Skin epidermis (tissue), 12 donors: ENCODE data around the gene GPT2.
A peak's percentile ranks its signal among the peaks of the same experiment; 100 is the strongest.
"Not testable (repeated sequence)": the region's sequence is repeated elsewhere in the genome, so short reads cannot be mapped to it uniquely, and the experiment has no call there.

Source experiments
- H3K27ac ChIP-seq, 21 experiments: fragments of 200-600 bp; sonication (generic) in 11 of 21; one replicate each; pipeline ENCODE4 v1.5.0; 2020; ENCODE audit warnings: mild to moderate bottlenecking in 3 of 21, inconsistent platforms in 2 of 21, moderate library complexity in 2 of 21
- H3K4me3 ChIP-seq, 7 experiments: fragments of 200-600 bp; sonication (generic) in 2 of 7; one replicate each; pipeline ENCODE4 v1.5.0; 2020; ENCODE audit warnings: inconsistent platforms in 2 of 7, mild to moderate bottlenecking in 2 of 7, moderate library complexity in 1 of 7

The GPT2 gene

DNA sequence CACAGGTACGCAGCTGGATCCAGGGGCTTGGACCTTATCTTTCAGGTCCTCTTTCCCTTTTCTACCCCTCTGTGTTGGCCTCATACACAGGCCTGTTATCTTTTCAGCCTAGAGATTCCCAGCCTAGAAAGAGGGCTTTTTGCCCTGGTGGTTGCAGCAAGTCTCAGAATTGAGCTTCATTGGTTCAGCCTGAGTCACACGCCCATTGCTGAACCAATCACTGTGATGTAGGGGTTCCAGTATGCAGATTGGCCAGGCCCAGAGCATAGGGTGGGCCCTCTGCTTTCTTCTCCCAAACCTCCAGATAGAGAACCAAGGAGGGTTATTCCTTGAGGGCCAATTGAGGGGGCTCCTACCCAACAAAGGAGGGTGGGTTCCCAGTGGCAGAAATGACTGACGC lies 32.8 kb downstream of the GPT2 start:
- H3K27ac ChIP-seq: peak overlapping the region in 1 of 21 experiments; percentile 9
- no peak overlapping the region for H3K4me3 ChIP-seq

DNA sequence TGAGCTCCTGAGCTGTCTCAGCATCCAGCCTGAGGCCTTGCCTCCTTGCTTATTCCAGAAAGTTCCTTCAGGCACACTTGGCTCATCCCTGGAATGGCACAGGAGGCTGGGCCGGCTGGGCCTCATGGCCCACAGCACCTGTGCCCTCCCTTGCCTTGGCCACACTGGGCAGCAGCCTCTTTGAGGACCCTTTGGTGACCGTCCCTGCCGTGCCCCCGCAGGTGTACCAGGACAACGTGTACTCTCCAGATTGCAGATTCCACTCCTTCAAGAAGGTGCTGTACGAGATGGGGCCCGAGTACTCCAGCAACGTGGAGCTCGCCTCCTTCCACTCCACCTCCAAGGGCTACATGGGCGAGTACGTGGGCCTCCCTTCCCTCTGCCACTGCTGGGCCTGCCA lies 34.2 kb downstream of the GPT2 start:
- H3K4me3 ChIP-seq: no peak overlapping the region
- H3K27ac ChIP-seq: peak overlapping the region in 1 of 21 experiments; percentile 73

DNA sequence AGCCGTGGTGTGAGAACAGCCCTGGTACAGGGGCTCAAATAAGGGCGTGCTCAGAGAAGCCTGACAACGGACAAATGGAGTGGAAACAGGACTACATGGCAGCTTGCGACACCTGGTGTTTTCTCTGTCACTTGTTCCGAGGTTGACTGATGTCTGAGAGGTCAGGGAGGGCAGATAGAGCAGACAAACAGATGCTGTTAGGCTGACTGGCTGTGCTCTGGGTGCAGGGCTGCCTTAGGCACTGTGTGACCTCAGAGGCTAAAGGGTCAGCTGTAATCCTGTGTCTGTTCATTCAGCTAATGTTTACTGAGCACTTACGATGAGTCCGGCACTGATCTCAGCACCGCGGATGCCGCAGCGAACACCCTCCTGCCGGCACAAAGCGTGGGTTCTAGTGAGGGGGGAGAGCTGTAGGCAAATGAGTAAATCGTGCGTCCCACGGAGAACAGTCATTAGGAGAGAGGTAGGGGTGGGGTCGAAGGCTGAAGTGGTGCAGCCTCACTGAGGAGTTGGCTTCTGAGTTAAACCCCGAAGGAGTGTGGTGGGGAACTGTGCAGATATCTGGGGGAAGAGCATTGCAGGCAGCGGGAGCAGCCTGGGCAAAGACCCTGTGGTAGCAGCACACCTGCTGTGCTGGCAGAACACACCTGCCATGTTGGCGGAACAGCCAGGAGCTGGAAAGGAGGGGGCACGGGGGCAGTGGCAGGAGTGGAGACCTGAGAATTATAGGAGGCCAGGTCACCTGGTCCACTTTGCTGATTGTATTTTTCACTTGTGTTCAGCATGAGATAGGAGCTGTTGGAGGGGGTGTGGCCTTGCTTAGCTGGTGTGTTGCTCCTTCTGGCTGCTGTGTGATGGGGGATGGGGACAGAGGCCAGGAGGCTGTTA lies 35.0 kb downstream of the GPT2 start:
- Histone ChIP-seq H3K27ac (peak overlapping the region in 1 of 21 experiments; percentile 73), H3K4me3 (no peak overlapping the region)

DNA sequence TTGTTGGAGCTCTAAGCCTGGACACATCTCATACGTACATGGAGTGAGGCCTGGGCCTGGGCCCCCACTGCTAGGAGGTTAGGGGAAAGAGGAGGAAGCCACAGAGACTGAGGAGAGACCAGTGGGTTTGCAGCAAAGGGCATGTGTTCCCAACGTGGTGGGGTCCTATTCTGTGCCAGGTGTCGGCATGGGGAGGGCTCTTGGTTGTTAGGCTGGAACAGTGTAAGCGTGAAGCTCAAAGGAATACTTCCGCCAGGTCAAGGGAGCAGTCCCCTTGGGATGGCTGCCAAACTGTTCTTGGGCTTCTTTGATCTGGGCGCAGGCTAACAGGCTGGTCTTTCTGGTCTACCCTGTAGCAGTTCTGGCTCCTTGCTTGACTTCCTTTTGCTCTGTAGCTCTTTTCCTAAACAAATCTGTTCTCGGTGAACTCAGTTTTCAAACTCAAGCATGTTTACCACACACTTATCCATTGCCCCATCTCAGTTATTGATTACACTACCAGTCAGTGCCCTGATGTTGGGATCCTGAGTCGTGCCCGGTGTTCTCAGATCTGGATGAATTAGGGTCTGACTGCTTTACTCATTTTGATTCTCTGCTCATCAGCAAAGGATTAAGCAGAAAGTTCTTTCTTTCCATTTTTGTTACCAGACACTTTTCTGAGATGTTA lies 36.4 kb downstream of the GPT2 start:
- no peak overlapping the region for H3K4me3 ChIP-seq
- peak overlapping the region in 6 of 21 experiments; percentile 1 to 20 (median 15) for H3K27ac ChIP-seq

DNA sequence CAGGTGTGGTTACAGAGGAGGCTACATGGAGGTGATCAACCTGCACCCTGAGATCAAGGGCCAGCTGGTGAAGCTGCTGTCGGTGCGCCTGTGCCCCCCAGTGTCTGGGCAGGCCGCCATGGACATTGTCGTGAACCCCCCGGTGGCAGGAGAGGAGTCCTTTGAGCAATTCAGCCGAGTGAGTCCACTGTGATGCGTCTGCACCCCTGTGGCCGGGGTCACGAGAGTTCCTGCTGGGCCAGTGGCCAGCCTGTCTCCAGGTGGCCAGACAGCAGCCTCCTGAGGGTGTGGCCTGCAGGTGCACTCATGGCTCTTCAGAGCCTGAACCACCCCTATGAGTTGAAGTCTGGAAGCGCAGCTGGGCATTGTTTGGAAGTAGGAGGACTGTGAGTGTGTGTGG lies 38.1 kb downstream of the GPT2 start:
- peak overlapping the region in 1 of 21 experiments; percentile 26 for H3K27ac ChIP-seq

DNA sequence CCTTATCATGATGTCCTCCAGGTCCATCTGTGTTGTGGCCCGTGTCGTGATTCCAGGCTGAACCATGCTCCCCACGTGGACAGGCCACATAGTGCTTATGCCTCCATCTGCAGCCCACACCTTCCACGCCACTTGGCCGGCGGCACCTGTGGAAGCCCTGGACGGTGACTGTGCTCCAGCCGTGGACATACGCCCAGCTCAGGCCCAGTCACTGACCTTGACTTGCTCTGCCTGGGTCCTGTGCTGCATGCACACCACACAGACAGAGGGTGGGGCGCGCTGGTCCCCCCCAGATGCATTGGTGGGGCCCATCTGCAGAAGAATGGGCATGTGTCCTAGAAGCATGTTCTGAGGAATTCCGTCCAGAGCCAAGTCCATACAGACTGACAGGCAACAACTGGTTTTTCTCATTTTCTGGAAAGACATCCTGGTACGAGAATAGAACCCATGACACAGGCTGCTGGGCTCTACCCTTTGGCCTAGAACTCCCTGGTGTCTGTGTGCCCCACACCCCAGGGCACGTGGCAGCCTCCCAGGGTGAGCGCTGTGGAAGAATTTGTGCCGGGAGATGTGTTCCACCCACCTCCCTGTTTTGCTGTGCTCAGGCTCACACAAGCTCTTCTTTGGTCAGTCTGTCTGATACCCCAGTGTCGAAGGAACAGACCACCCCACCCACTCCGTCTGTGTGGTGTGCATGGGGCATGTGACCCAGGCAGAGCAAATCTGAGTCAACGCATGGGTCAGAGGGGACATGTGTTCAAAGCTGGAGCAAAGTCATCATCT lies 39.5 kb downstream of the GPT2 start:
- H3K4me3 ChIP-seq: no peak overlapping the region
- H3K27ac ChIP-seq: no peak overlapping the region

More for the DNA sequence above, 38.1 kb downstream of the GPT2 start:
- no peak overlapping the region for H3K4me3 ChIP-seq

DNA sequence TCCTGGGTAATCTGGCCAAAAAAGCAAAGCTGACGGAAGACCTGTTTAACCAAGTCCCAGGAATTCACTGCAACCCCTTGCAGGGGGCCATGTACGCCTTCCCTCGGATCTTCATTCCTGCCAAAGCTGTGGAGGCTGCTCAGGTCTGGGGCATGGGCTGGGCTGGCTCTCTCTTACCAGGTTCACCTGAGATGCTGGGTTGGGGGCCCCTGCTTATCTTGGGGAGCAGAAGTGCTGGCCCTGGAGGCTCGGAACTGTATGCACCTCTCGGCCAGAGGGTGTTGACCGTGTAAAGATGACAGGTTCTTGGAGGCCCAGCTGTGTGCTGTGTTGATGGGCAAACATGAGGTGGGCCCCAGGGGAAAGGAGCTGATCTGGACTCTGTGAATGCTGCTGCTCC lies 40.2 kb downstream of the GPT2 start:
- H3K4me3 ChIP-seq: no peak overlapping the region
- peak overlapping the region in 1 of 21 experiments; percentile 21 for H3K27ac ChIP-seq

DNA sequence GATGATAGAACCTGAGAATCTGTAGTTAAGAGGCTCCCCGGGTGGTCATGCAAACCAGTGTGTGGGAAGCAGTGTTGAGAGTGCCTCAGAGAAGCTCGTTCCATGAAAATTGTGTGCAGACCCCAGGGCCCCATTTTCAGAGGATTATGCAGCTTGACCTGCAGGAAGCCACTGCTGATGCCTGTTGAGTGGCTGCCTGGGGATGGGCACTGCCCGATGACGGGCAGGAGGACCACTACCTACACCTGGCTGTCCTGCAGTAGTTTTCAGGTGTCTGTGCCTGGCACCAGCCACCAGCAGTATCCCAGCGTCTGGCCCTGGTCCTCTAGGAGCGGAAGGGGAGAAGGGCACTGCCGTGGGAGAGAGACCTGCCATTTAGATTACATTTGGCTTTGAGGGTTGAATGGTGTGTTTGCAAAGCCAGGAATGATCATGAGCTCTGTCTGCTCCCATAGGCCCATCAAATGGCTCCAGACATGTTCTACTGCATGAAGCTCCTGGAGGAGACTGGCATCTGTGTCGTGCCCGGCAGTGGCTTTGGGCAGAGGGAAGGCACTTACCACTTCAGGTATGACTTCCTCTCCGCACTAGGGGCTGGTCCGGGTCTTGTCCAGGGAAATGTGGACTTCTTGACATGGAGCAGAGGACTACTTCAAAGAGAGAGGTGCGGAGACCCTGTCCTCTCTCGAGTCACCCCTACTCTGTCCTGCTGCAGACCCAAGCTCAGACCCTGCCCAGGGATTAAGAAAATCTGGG lies 42.5 kb downstream of the GPT2 start:
- H3K27ac ChIP-seq: no peak overlapping the region
- no peak overlapping the region for H3K4me3 ChIP-seq

DNA sequence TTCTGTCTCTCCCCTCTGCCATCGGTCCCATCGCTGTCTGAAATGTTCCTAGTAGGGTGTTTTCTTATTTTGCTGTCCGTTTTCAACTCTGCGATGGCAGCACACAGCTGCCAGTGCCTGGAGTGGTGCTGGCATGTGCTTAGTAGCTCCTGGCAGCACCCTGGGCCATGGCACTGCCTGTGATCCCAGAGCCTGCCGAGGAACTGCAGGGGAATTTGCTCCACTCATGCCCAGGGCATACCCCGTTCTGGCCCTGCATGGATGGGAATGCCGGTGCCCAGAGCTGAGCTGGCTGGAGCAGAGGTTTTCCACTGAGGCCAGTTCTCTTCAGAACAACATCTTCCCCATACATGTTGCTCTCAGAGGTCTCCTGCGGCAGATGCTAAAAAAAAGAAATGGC lies 43.1 kb downstream of the GPT2 start:
- Histone ChIP-seq H3K27ac (no peak overlapping the region), H3K4me3 (no peak overlapping the region)

DNA sequence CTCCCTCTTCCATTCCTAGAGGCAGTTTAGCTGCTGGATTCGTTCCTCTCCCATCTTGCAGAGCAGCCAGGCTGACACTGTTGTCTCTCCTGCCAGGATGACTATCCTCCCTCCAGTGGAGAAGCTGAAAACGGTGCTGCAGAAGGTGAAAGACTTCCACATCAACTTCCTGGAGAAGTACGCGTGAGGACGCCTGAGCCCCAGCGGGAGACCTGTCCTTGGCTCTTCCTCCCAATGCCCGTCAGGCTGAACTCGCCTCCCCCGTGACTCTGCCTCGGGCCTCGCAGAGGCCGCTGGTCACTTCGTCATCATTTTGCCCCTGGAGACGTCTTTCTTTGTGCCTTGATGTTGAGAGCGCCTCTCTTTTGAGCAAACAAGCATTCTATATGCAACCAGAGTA lies 44.6 kb downstream of the GPT2 start:
- Histone ChIP-seq H3K4me3 (no peak overlapping the region), H3K27ac (no peak overlapping the region)

DNA sequence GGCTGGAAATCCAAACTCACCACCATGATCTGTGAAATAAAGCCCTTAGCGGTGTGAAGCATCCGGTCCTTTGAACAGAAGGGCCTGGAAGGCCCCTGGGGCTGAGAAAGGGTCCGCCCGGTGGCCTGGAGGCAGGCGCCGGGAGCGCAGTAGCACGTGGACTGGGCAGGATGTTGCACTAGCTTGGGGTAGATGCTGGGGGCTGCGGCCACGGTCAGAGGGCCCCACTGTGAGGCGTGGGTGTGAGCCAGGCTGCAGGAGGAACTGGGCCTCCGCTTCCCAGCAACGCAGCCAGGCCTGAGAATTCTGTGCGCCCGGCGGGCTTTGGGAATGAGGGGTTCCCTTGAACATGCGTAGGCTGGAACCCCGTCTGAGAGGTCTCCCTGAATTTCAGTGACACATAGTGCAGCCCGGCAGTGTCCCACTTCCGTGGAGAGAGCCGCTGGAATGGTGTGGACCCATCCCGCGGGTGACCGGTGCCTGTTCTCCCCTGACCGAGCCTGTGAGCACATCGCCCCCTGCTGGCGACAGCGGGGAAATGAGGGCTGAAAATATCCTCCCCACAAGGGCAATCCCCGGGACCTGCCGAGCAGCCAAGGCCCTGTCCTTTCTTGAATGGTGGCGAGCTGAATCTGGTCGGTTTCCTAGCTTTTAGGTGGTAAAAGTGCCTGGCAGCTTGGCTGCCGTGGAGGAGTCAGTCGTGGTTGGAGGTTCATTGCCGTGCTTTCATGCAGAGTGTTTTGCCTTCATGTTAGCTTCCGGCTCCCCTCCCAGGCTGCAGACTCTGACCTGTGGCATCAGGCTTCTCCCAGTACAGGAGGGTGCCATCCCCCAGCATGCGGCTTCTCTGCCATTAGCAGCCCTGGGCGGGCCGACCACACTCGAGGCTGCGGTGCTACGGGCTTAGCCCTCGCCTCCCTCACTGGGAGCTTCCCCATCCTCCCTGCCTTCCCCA lies 45.5 kb downstream of the GPT2 start:
- no peak overlapping the region for H3K4me3 ChIP-seq
- no peak overlapping the region for H3K27ac ChIP-seq

DNA sequence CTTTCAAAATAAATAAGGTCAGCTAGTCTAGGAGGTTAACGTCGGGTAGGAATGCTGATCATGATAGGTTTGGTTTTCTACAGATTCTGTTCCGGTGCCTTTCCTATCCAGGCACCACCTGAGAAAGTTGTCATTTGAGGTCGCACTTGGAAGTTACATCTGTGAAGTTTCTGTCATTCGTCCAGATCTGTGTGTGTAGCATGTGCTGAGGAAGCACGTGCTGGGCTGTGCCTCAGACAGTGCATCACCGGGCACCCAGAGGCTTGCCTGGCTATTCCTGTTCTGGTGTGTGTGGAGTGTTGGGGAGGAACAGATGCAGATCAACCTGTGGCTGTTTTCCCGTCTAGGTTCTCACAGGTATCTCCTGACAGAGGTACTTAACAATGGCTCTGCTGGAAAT lies 46.7 kb downstream of the GPT2 start:
- no peak overlapping the region for H3K27ac ChIP-seq

DNA sequence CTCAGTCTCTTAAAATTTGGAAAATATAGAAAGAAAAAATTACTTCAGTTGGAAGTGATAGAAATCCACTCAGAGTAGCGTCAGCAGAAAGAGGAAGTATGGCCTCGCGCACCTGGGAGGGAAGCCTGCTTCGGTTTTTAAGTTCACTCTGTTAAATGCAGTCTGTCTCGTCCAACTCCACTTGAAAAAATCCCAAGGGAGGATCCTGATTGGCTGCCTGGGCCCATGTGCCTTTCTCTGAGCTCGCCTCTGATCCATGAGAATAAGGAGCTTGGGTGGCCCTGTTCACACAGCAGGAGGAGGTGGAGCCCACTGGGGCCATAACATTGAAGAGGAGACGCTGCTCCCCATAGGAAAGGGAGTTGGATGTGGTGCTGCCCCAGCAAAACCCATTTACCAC lies 48.6 kb downstream of the GPT2 start:
- Histone ChIP-seq H3K27ac (no peak overlapping the region), H3K4me3 (no peak overlapping the region)

More for the DNA sequence above, 46.7 kb downstream of the GPT2 start:
- H3K4me3 ChIP-seq: no peak overlapping the region

DNA sequence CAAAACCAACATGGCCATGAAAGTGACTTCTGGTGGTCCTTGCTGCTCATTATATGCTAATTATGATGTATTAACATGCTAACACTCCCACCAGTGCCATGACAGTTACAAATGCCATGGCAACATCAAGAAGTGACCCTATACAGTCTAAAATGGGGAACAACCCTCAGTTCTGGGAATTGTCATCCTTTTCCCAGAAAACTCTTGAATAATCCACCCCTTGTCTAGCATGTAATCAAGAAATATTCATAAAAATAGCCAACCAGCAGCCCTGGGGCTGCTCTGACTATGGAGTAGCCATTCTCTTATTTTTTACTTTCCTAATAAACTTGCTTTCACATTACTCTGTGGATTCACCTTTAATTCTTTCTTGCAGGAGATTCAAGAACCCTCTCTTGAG lies 53.4 kb downstream of the GPT2 start:
- no peak overlapping the region for H3K27ac ChIP-seq
- no peak overlapping the region for H3K4me3 ChIP-seq

DNA sequence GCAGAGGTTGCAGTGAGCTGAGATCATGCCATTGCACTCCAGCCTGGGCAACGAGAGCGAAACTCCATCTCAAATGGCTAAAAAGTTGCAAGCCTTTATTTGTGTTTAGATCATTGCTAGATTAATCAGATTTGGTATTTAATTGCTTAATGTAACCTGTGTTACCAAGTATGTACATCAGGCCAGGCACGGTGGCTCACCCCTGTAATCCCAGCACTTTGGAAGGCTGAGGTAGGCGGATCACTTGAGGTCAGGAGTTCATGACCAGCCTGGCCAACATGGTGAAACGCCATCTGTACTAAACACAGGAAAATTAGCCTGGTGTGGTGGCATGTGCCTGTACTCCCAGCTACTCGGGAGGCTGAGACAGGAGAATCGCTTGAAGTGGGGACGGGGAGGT lies 60.6 kb downstream of the GPT2 start:
- not testable (repeated sequence) for H3K27ac ChIP-seq, H3K4me3 ChIP-seq

DNA sequence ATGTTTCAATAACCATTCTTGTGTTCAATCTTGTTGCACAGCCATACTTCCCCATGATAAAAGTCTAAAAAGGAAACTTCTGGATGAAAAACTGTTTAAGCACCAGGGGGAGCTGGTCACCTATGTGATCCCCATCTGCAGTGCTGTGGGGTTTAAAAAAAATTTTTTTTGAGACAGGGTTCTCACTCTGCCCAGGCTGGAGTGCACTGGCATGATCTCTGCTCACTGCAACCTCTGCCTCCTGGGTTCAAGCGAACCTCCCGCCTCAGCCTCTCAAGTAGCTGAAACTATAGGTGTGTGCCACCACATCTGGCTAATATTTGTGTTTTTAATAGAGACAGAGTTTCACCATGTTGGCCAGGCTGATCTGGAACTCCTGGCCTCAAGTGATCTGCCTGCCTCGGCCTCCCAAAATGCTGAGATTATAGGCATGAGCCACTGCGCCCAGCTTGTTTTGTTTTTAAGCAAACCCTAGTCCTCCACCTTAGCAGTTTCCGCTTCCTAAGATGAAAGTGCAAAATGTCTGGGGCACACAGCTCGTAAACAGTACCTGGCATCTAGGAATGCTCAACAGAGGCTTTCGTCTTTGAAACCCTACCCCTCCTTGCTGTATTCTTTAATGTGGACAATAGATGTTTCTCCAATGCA lies 63.9 kb downstream of the GPT2 start:
- H3K4me3 ChIP-seq: no peak overlapping the region
- H3K27ac ChIP-seq: no peak overlapping the region

DNA sequence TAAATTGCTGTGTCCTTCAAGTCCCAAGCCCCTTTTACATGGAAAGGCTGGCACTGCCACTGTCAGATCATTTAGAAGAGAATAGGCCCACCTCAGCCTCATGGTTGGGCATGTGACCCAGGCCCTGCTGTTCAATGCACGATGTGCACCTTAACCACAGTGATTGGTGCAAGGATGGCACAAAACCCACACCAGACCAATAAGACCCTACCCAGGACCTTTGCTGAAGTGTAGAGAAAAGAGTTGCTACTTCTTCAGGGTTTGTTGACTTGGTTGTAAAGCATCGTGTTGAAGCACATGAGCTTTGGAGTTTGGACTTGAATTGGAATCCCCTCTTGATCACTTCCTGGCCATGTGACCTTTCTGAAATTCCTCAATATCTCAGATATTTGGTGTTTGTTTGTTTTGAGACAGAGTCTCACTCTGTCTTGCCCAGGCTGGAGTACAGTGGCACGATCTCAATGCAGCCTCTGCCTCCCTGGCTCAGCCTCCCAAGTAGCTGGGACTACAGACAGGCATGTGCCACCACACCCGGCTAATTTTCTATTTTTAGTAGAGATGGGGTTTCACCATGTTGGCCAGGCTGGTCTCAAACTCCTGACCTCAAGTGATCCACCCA lies 64.5 kb downstream of the GPT2 start:
- Histone ChIP-seq H3K27ac (no peak overlapping the region), H3K4me3 (no peak overlapping the region)
